HL-60 (cell line): ENCODE data around the gene STEAP3.

Experiments used
- CTCF ChIP-seq: IDR thresholded peaks from one replicate; pipeline ENCODE4 v1.5.1; 2011; ENCODE audit warnings: low read length, control low read depth, inconsistent platforms; ENCODE audit not compliant: insufficient read depth
- POLR2AphosphoS5 ChIP-seq: IDR thresholded peaks from 2 replicates; pipeline ENCODE4 v1.6.1; 2012; ENCODE audit warnings: low read depth
- REST ChIP-seq: IDR thresholded peaks from 2 replicates; pipeline ENCODE4 v1.6.1; 2012; ENCODE audit warnings: low read depth; ENCODE audit not compliant: insufficient replicate concordance
- SPI1 ChIP-seq: IDR thresholded peaks from 2 replicates; pipeline ENCODE4 v1.6.1; 2012; ENCODE audit warnings: low read depth, mild to moderate bottlenecking, borderline replicate concordance

GRCh38 chr2:119293900-119294299 is 70.3 kb downstream of the STEAP3 start:
- TF ChIP-seq SPI1 (no peak), CTCF (no peak), REST (no peak), POLR2AphosphoS5 (no peak)
